ENCODE data around the gene F5.

F5 gene

GRCh38 chr1:169595764-169596711, 9.8 kb upstream of the F5 start:
- DNase-seq (ENCODE audit: low read depth, low spot score): no peak
- CTCF ChIA-PET: interaction anchor here (1.1 to 2.1 kb wide), 2 partner anchors 117 to 213 kb away, joined by 3 to 5 read pairs; no protein-coding TSS in a partner anchor
- POLR2A ChIA-PET: no interaction called here
- H3K4me3 ChIP-seq (ENCODE audit: low read depth, low read length): no peak overlapping the region
- TF ChIP-seq CTCF (IDR thresholded peaks at IDR 0.05; ENCODE audit: insufficient read depth, low read length, missing control alignments): no peak

GRCh38 chr1:169594391-169594790, 8.1 kb upstream of the F5 start:
- CTCF ChIA-PET: no interaction called here

GRCh38 chr1:169590932-169591331, 4.7 kb upstream of the F5 start:
- no peak overlapping the region for H3K4me3 ChIP-seq (ENCODE audit: low read depth, low read length)
- ChIA-PET POLR2A (no interaction called here), CTCF (no interaction called here)
- no peak for DNase-seq (ENCODE audit: low read depth, low spot score)
- no peak for TF ChIP-seq CTCF (IDR thresholded peaks at IDR 0.05; ENCODE audit: insufficient read depth, low read length, missing control alignments)

More at GRCh38 chr1:169594391-169594790, 8.1 kb upstream of the F5 start:
- no peak overlapping the region for H3K4me3 ChIP-seq (ENCODE audit: low read depth, low read length)
- TF ChIP-seq CTCF (IDR thresholded peaks at IDR 0.05; ENCODE audit: insufficient read depth, low read length, missing control alignments): no peak
- DNase-seq (ENCODE audit: low read depth, low spot score): no peak
- POLR2A ChIA-PET: no interaction called here

- ChIA-PET CTCF (no interaction called here), POLR2A (no interaction called here)
- TF ChIP-seq CTCF (IDR thresholded peaks at IDR 0.05; ENCODE audit: insufficient read depth, low read length, missing control alignments): no peak
- H3K4me3 ChIP-seq (ENCODE audit: low read depth, low read length): no peak overlapping the region
- DNase-seq (ENCODE audit: low read depth, low spot score): no peak
Measured at GRCh38 chr1:169588785-169589485, 2.7 kb upstream of the F5 start.

GRCh38 chr1:169588112-169588511, 1.8 kb upstream of the F5 start:
- ChIA-PET CTCF (no interaction called here), POLR2A (no interaction called here)
- TF ChIP-seq CTCF (IDR thresholded peaks at IDR 0.05; ENCODE audit: insufficient read depth, low read length, missing control alignments): no peak
- no peak for DNase-seq (ENCODE audit: low read depth, low spot score)
- H3K4me3 ChIP-seq (ENCODE audit: low read depth, low read length): no peak overlapping the region

GRCh38 chr1:169586067-169586394, 250 bp downstream of the F5 start:
- ChIA-PET POLR2A (no interaction called here), CTCF (interaction anchor here (1.0 to 1.8 kb wide), 4 partner anchors 15 to 224 kb away, joined by 3 to 8 read pairs (median 4); no protein-coding TSS in a partner anchor)
- TF ChIP-seq CTCF (IDR thresholded peaks at IDR 0.05; ENCODE audit: insufficient read depth, low read length, missing control alignments): no peak
- no peak overlapping the region for H3K4me3 ChIP-seq (ENCODE audit: low read depth, low read length)
- DNase-seq (ENCODE audit: low read depth, low spot score): no peak
